GM12874 (cell line): Measurements from ENCODE around the gene SAMD3.

Experiments
- CTCF ChIP-seq: IDR thresholded peaks from 2 replicates; pipeline ENCODE4 v1.5.1; 2011; ENCODE audit warnings: low read depth, mild to moderate bottlenecking, control low read depth, low read length, moderate library complexity; ENCODE audit not compliant: insufficient read depth

Gene SAMD3, protein sequence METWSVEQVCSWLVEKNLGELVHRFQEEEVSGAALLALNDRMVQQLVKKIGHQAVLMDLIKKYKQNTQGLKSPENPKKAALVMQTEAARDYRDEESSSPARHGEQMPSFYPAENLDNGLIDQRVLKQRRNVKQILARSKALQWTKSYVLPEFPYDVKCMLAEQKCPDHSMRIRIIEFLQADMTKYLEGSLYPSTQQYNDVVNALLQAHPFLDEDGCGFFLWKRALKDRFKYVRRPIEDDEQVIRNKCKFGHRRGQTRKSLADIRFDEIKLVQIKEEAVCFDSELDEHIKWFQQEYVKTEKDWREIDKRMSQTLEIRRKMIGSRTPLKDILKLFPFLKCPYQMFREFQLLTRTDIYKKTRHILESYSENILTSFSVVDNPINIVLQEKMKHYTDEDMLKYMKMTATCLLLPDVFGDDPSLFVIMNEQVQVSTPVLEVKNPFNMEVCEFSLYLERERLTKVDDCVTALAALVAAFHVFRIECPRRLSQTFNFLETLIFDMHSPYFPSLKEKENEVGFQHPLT

DNA sequence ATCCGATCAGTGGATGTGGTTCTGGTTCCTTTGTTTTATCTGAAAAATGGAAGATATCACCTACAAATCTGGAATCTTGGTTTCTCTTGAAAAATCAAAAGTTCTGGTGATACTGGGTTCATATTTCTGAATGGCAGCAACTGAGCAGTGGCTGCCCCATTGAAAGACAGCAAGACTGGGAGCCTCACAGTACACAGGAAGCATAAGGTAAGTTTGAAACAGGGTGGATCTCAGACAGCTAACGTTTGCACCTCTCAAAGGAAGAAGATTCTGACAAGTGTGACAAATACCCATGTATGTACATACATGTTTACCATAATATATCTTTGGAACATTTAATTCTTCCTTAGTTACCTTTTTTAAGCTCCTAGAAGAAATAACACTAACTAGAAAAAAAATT is at the start of gene SAMD3:
Gene SAMD3 (minus strand): TSS at position 177 of the 400 bp plus-strand sequence. CDS start 7,678 bp downstream, outside the sequence.
- TF ChIP-seq CTCF = no peak

- TF ChIP-seq CTCF = no peak
Observed at GRCh38 chr6:130269969-130270635, 47.4 kb upstream of the SAMD3 start.

DNA sequence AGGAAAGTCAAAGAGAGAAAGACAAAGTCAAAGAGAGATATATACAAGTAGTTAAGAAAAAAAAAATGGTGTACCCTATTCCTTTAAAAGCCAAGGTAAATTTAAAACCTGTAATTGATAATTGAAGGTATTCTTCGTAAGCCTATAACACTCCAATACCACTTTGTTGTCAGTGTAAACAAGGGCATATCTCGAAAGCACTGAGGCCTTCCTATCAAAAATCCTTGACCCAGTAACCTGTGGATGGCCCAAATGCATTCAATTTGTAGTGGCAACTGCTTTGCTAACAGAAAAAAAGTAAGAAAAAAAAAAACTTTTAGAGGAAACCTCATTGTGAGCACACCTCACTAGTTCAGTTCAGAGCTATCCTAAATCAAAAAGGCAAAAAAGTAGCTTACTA is 39.3 kb upstream of the SAMD3 start:
- TF ChIP-seq CTCF = no peak

- peak; percentile 19; the same call in 1 of the 2 replicates for TF ChIP-seq CTCF
Observed at GRCh38 chr6:130260614-130261241, 38.0 kb upstream of the SAMD3 start.

GRCh38 chr6:130259557-130259956 is 36.8 kb upstream of the SAMD3 start:
- no peak for TF ChIP-seq CTCF

GRCh38 chr6:130259140-130259539 is 36.4 kb upstream of the SAMD3 start:
- TF ChIP-seq CTCF = no peak
